Mesodermal cell (in vitro differentiated cells): Measurements from ENCODE around the gene MAN1C1.

Source experiments
- H3K27ac ChIP-seq: 2 replicates; pipeline ENCODE4 v1.7.0; 2013; ENCODE audit warnings: mild to moderate bottlenecking, low read depth, low read length, moderate library complexity; ENCODE audit not compliant: severe bottlenecking
- H3K36me3 ChIP-seq: 2 replicates; pipeline ENCODE4 v1.7.1; 2013; ENCODE audit warnings: mild to moderate bottlenecking, low read length, moderate library complexity; ENCODE audit not compliant: control insufficient read depth, insufficient read depth
- H3K4me1 ChIP-seq: one replicate; pipeline ENCODE4 v1.7.1; 2013; ENCODE audit warnings: mild to moderate bottlenecking, low read length; ENCODE audit not compliant: insufficient read depth, control insufficient read depth, poor library complexity, severe bottlenecking
- H3K4me3 ChIP-seq: 2 replicates; pipeline ENCODE4 v1.7.0; 2013; ENCODE audit warnings: low read length, control low read depth, mild to moderate bottlenecking; ENCODE audit not compliant: insufficient read depth, poor library complexity, severe bottlenecking; ENCODE audit errors: extremely low read depth
- H3K9me3 ChIP-seq: 2 replicates; pipeline ENCODE4 v1.7.1; 2013; ENCODE audit warnings: mild to moderate bottlenecking, low read length, moderate library complexity; ENCODE audit not compliant: control insufficient read depth
- WGBS, 2 experiments: methylation state at CpG; one replicate each; pipeline ENCODE4 v1.1.5; 2013; ENCODE audit warnings: missing lambda C conversion rate in 2 of 2; ENCODE audit not compliant: insufficient coverage in 2 of 2; 5-methylcytosine and 5-hydroxymethylcytosine counted together

The MAN1C1 gene

GRCh38 chr1:25744636-25745425 lies 128.2 kb downstream of the MAN1C1 start:
- Histone ChIP-seq H3K9me3 (no peaks in the 10 kb centered on the region), H3K27ac (no peak overlapping the region), H3K36me3 (no peaks in the 10 kb centered on the region), H3K4me3 (no peak overlapping the region), H3K4me1 (no peaks in the 10 kb centered on the region)
- WGBS, 2 experiments, result 83 to 95% methylated on average over 3 to 7 of the region's 8 CpGs

GRCh38 chr1:25746299-25747045 lies 129.9 kb downstream of the MAN1C1 start:
- Histone ChIP-seq H3K4me3 (no peak overlapping the region), H3K9me3 (no peaks in the 10 kb centered on the region), H3K4me1 (no peaks in the 10 kb centered on the region), H3K36me3 (no peaks in the 10 kb centered on the region), H3K27ac (no peak overlapping the region)
- 93 to 95% methylated on average over 12 to 18 of the region's 22 CpGs for WGBS, 2 experiments

GRCh38 chr1:25747046-25747719 lies 130.6 kb downstream of the MAN1C1 start:
- no peaks in the 10 kb centered on the region for H3K9me3 ChIP-seq
- H3K4me1 ChIP-seq, result no peaks in the 10 kb centered on the region
- H3K36me3 ChIP-seq, result no peaks in the 10 kb centered on the region
- H3K27ac ChIP-seq, result no peak overlapping the region
- 59 to 60% methylated on average over 7 to 9 of the region's 12 CpGs for WGBS, 2 experiments
- no peak overlapping the region for H3K4me3 ChIP-seq

GRCh38 chr1:25748531-25749205 lies 132.1 kb downstream of the MAN1C1 start:
- H3K9me3 ChIP-seq, result no peaks in the 10 kb centered on the region
- no peaks in the 10 kb centered on the region for H3K36me3 ChIP-seq
- H3K27ac ChIP-seq, result no peak overlapping the region
- 86 to 88% methylated on average over 8 of the region's 8 CpGs for WGBS, 2 experiments
- H3K4me1 ChIP-seq, result no peaks in the 10 kb centered on the region
- no peak overlapping the region for H3K4me3 ChIP-seq

GRCh38 chr1:25750923-25751605 lies 134.5 kb downstream of the MAN1C1 start:
- Histone ChIP-seq H3K4me3 (no peak overlapping the region), H3K36me3 (no peaks in the 10 kb centered on the region), H3K4me1 (no peaks in the 10 kb centered on the region), H3K9me3 (no peaks in the 10 kb centered on the region), H3K27ac (no peak overlapping the region)
- 76 to 77% methylated on average over 6 of the region's 6 CpGs for WGBS, 2 experiments

GRCh38 chr1:25754470-25755181 lies 138.0 kb downstream of the MAN1C1 start:
- peaks cover 7% of the 10 kb centered on the region for H3K4me1 ChIP-seq
- no peak overlapping the region for H3K27ac ChIP-seq
- no peak overlapping the region for H3K4me3 ChIP-seq
- WGBS, 2 experiments, result 87 to 90% methylated on average over 12 to 14 of the region's 17 CpGs
- H3K36me3 ChIP-seq, result no peaks in the 10 kb centered on the region
- H3K9me3 ChIP-seq, result no peaks in the 10 kb centered on the region

- WGBS, 2 experiments, result 86 to 96% methylated on average over 5 of the region's 7 CpGs
- H3K4me1 ChIP-seq, result peaks cover 7% of the 10 kb centered on the region
- no peak overlapping the region for H3K4me3 ChIP-seq
- no peaks in the 10 kb centered on the region for H3K9me3 ChIP-seq
- H3K27ac ChIP-seq, result no peak overlapping the region
- H3K36me3 ChIP-seq, result no peaks in the 10 kb centered on the region
These were observed 139.0 kb downstream of the MAN1C1 start for GRCh38 chr1:25755475-25756125.

- Histone ChIP-seq H3K36me3 (no peaks in the 10 kb centered on the region), H3K9me3 (no peaks in the 10 kb centered on the region), H3K4me1 (peaks cover 7% of the 10 kb centered on the region), H3K27ac (no peak overlapping the region), H3K4me3 (no peak overlapping the region)
- 93 to 100% methylated on average over 3 of the region's 3 CpGs for WGBS, 2 experiments
These were observed 139.6 kb downstream of the MAN1C1 start for GRCh38 chr1:25756215-25756614.

- 77 to 83% methylated on average over 10 to 11 of the region's 12 CpGs for WGBS, 2 experiments
- no peak overlapping the region for H3K27ac ChIP-seq
- peaks cover 7% of the 10 kb centered on the region for H3K4me1 ChIP-seq
- no peaks in the 10 kb centered on the region for H3K36me3 ChIP-seq
- no peak overlapping the region for H3K4me3 ChIP-seq
- no peaks in the 10 kb centered on the region for H3K9me3 ChIP-seq
These were observed 140.7 kb downstream of the MAN1C1 start for GRCh38 chr1:25757151-25757845.
